GM23248 (cell line): ENCODE measurements around the gene LPP. TPM values are rescaled to one million over a fixed set of nuclear protein-coding genes. Genes with fewer than 3 reads are reported as not detected.
A peak's percentile ranks its signal among the peaks of the same experiment; 100 is the strongest.

Source experiments
- DNase-seq: peaks from one replicate; pipeline ENCODE4 v3.0.0-alpha.2; 2015
- H2AFZ ChIP-seq: fragments of 200-600 bp; sonication (generic); 2 replicates; pipeline ENCODE4 v1.6.1; 2016; ENCODE audit warnings: antibody characterized with exemption
- H3F3A ChIP-seq: fragments of 200-600 bp; sonication (generic); 2 replicates; pipeline ENCODE4 v1.6.1; 2016; ENCODE audit warnings: mild to moderate bottlenecking, antibody characterized with exemption, mixed run types; ENCODE audit not compliant: insufficient read depth
- H3K27ac ChIP-seq: fragments of 200-600 bp; sonication (generic); 2 replicates; pipeline ENCODE4 v1.5.1; 2016; ENCODE audit warnings: mild to moderate bottlenecking
- H3K27me3 ChIP-seq: fragments of 200-600 bp; sonication (generic); replicated peaks from 2 replicates; pipeline ENCODE4 v1.6.1; 2016; ENCODE audit warnings: mild to moderate bottlenecking; ENCODE audit not compliant: insufficient read depth
- H3K36me3 ChIP-seq: fragments of 200-600 bp; sonication (generic); 2 replicates; pipeline ENCODE4 v1.6.1; 2016; ENCODE audit warnings: low read depth, mild to moderate bottlenecking
- H3K4me1 ChIP-seq: fragments of 200-600 bp; sonication (generic); 2 replicates; pipeline ENCODE4 v1.6.1; 2016; ENCODE audit warnings: mild to moderate bottlenecking; ENCODE audit not compliant: insufficient read depth
- H3K4me2 ChIP-seq: fragments of 200-600 bp; sonication (generic); one replicate; pipeline ENCODE4 v1.6.1; 2016; ENCODE audit warnings: mild to moderate bottlenecking; ENCODE audit not compliant: unreplicated experiment
- H3K4me3 ChIP-seq: fragments of 200-600 bp; sonication (generic); 2 replicates; pipeline ENCODE4 v1.5.1; 2016; ENCODE audit warnings: mild to moderate bottlenecking
- H3K79me2 ChIP-seq: fragments of 200-600 bp; sonication (generic); 2 replicates; pipeline ENCODE4 v1.6.1; 2016; ENCODE audit warnings: mild to moderate bottlenecking; ENCODE audit not compliant: insufficient read depth
- H3K9ac ChIP-seq: fragments of 200-600 bp; sonication (generic); 2 replicates; pipeline ENCODE4 v1.6.1; 2016; ENCODE audit warnings: mild to moderate bottlenecking
- H3K9me2 ChIP-seq: fragments of 200-600 bp; sonication (generic); 2 replicates; pipeline ENCODE4 v1.6.1; 2016; ENCODE audit warnings: mixed run types, mild to moderate bottlenecking, moderate library complexity; ENCODE audit not compliant: insufficient read depth
- H3K9me3 ChIP-seq: fragments of 200-600 bp; sonication (generic); one replicate; pipeline ENCODE4 v1.6.1; 2017; ENCODE audit warnings: low read depth
- H4K20me1 ChIP-seq: fragments of 200-600 bp; sonication (generic); 2 replicates; pipeline ENCODE4 v1.6.0; 2016; ENCODE audit not compliant: insufficient read depth
- EZH2 ChIP-seq: fragments of 200-600 bp; sonication (generic); IDR thresholded peaks from 2 replicates; pipeline ENCODE4 v1.6.1; 2018; ENCODE audit warnings: antibody characterized with exemption, mild to moderate bottlenecking; ENCODE audit not compliant: insufficient read depth, poor library complexity, severe bottlenecking
- EZH2phosphoT487 ChIP-seq: fragments of 200-600 bp; sonication (generic); IDR thresholded peaks from 2 replicates; pipeline ENCODE4 v1.6.1; 2018; ENCODE audit warnings: antibody characterized with exemption, moderate library complexity, mild to moderate bottlenecking, low read depth; ENCODE audit not compliant: insufficient read depth
- WGBS, 2 experiments: methylation state at CpG; one replicate each; pipeline ENCODE4 v1.1.6; 2015 to 2017; ENCODE audit warnings: low lambda C conversion rate in 2 of 2, low coverage in 1 of 2; ENCODE audit errors: missing lambda C conversion rate in 2 of 2; 5-methylcytosine and 5-hydroxymethylcytosine counted together
- in situ Hi-C: fragments of 300-500 bp; cut with MboI; formaldehyde crosslinking; loops from 2 replicates; pipeline ENCODE4 v1.15.0; 2020
- polyA plus RNA-seq: library from polyadenylated mRNA; unstranded; fragments of >200 nt; fragmentation: Nextera tagmentation; extraction: Ambion mirVana; gene quantifications from 2 replicates; pipeline ENCODE4 v1.2.1, GENCODE V29; 2016
- total RNA-seq: library from RNA; depleted of rRNA; stranded (reverse); fragments of >200 nt; shearing (Covaris generic); gene quantifications from 2 replicates; pipeline ENCODE4 v1.2.3, GENCODE V29; 2014

The LPP gene
- total and polyA plus RNA-seq, 2 experiments from 2014 or later: 42.8 to 61.7 TPM

DNA sequence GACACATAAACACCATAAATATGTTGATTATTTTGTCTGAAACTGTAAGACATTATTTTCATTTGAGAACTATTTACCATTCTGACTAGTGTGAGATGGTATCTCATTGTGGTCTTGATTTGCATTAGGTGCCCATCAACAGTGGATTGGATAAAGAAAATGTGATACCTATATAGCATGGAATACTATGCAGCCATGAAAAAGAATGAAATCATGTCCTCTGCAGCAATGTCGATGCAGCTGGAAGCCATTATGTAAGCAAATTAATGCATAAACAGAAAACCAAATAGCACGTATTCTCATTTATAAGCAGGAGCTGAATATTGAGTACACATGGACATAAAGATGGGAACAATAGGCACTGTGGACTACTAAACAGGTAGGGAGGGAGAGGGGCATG, 759.1 kb downstream of the LPP start:
- no peak overlapping the region for H3K4me2 ChIP-seq
- H4K20me1 ChIP-seq: no peaks in the 10 kb centered on the region
- TF ChIP-seq EZH2phosphoT487 (no peak), EZH2 (no peak)
- WGBS, 2 experiments: 93 to 94% methylated on average over 2 of the region's 2 CpGs
- H3K27me3 ChIP-seq: no peaks in the 10 kb centered on the region
- H2AFZ ChIP-seq: no peak overlapping the region
- H3K27ac ChIP-seq: no peak overlapping the region
- no peaks in the 10 kb centered on the region for H3K36me3 ChIP-seq
- no peaks in the 10 kb centered on the region for H3K79me2 ChIP-seq
- H3K9me2 ChIP-seq: no peaks in the 10 kb centered on the region
- in situ Hi-C loops: no loop called here
- no peaks in the 10 kb centered on the region for H3K9me3 ChIP-seq
- no peak for DNase-seq
- H3F3A ChIP-seq: peaks cover 34% of the 10 kb centered on the region
- peaks cover 26% of the 10 kb centered on the region for H3K4me1 ChIP-seq
- no peak overlapping the region for H3K9ac ChIP-seq
- H3K4me3 ChIP-seq: no peak overlapping the region

GRCh38 chr3:188914552-188914951, 760.6 kb downstream of the LPP start:
- WGBS, 2 experiments: 13 to 24% methylated on average over 2 of the region's 2 CpGs
- Histone ChIP-seq H3K4me2 (peak overlapping the region; percentile 15), H3F3A (peaks cover 34% of the 10 kb centered on the region), H3K9ac (no peak overlapping the region), H4K20me1 (no peaks in the 10 kb centered on the region), H3K9me2 (no peaks in the 10 kb centered on the region), H3K9me3 (no peaks in the 10 kb centered on the region), H3K36me3 (no peaks in the 10 kb centered on the region), H3K27ac (peak overlapping the region; percentile 64), H2AFZ (no peak overlapping the region), H3K79me2 (no peaks in the 10 kb centered on the region), H3K4me3 (no peak overlapping the region), H3K27me3 (no peaks in the 10 kb centered on the region), H3K4me1 (peaks cover 22% of the 10 kb centered on the region)
- TF ChIP-seq EZH2phosphoT487: no peak
- in situ Hi-C loops: no loop called here
- peak; percentile 73 for DNase-seq

DNA sequence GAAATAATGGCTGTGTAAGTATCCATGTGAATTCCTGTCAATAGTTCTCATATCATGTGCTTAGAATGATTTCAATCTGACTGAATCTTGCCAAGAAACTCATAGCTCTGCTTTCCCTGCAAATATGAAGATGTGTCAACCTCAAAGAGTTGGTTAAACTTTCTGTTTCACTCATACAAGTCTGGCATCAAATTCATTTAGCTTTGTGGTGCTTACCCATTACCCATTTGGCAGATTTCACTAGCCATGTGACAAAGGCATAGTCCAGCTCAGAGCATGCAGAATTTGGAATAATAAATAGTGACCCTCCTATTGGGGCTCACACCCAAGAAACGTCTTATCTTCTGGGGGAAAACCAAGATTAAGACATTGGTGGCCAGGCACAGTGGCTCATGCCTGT, 761.2 kb downstream of the LPP start:
- Histone ChIP-seq H3K9me3 (no peaks in the 10 kb centered on the region), H3K9ac (no peak overlapping the region), H2AFZ (no peak overlapping the region), H3K4me3 (no peak overlapping the region), H3K79me2 (no peaks in the 10 kb centered on the region), H3K36me3 (no peaks in the 10 kb centered on the region), H3K9me2 (no peaks in the 10 kb centered on the region), H4K20me1 (no peaks in the 10 kb centered on the region), H3F3A (peaks cover 34% of the 10 kb centered on the region), H3K27ac (peak overlapping the region; percentile 64), H3K4me2 (no peak overlapping the region), H3K27me3 (no peaks in the 10 kb centered on the region), H3K4me1 (peaks cover 22% of the 10 kb centered on the region)
- WGBS, 2 experiments: 8 to 11% methylated on average over 1 of the region's 1 CpG
- DNase-seq: peak; percentile 68
- in situ Hi-C loops: no loop called here
- TF ChIP-seq EZH2 (no peak), EZH2phosphoT487 (no peak)

DNA sequence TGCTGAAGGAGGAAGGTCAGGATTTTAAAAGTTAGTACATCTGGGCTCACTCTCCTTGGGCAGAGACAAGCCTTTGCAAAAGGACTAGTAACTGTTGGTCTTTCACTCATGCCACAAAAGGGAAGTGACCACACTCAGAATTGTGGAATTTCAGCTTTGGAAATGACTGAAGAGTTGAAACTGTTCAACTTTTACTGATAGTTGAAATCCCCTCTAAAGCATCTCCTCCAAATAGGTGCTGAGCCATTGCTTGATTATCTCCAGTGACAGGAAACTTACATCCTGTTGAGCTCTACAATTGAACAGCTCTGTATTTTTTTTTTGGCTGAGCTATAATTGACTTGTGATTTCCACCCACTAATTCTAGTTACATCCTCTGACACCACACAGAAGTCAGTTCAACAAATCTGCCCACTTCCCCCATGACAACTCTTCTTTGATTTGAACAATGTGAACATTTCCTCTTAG, 763.0 kb downstream of the LPP start:
- no peaks in the 10 kb centered on the region for H3K9me2 ChIP-seq
- H3K36me3 ChIP-seq: no peaks in the 10 kb centered on the region
- peak; percentile 36 for DNase-seq
- H4K20me1 ChIP-seq: no peaks in the 10 kb centered on the region
- H3K4me1 ChIP-seq: peaks cover 22% of the 10 kb centered on the region
- H3K27ac ChIP-seq: no peak overlapping the region
- H3K4me2 ChIP-seq: no peak overlapping the region
- TF ChIP-seq EZH2phosphoT487 (no peak), EZH2 (no peak)
- no peak overlapping the region for H3K9ac ChIP-seq
- H2AFZ ChIP-seq: no peak overlapping the region
- no peaks in the 10 kb centered on the region for H3K27me3 ChIP-seq
- in situ Hi-C loops: no loop called here
- H3K9me3 ChIP-seq: no peaks in the 10 kb centered on the region
- H3F3A ChIP-seq: peaks cover 34% of the 10 kb centered on the region
- no peak overlapping the region for H3K4me3 ChIP-seq
- no peaks in the 10 kb centered on the region for H3K79me2 ChIP-seq

DNA sequence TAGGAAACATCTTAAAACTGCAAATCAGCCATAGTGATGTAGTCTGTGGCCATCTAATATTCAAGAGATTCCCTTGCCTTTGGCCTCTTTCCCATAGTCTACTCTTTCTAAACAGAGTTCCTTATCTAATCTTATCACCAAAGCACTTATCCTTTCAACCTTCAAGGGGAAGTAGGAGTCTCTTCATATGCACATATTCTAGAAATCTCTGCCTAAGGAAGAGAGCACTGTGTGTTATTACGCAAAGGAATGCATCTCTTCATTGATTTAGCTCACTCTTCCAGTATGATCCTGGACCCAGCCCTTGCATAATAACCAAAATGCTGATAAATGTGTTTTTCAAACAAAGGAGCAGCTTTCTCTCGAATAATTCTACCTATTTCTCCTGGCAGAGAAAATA, 764.1 kb downstream of the LPP start:
- peaks cover 34% of the 10 kb centered on the region for H3F3A ChIP-seq
- no peak overlapping the region for H3K9ac ChIP-seq

More for the DNA sequence above, 764.1 kb downstream of the LPP start:
- Histone ChIP-seq H3K79me2 (no peaks in the 10 kb centered on the region), H3K27me3 (no peaks in the 10 kb centered on the region), H3K4me3 (no peak overlapping the region), H3K9me2 (no peaks in the 10 kb centered on the region), H3K4me2 (no peak overlapping the region), H3K4me1 (peaks cover 22% of the 10 kb centered on the region), H2AFZ (no peak overlapping the region), H3K27ac (no peak overlapping the region), H3K9me3 (no peaks in the 10 kb centered on the region), H4K20me1 (no peaks in the 10 kb centered on the region), H3K36me3 (no peaks in the 10 kb centered on the region)
- in situ Hi-C loops: no loop called here
- 93 to 94% methylated on average over 2 of the region's 2 CpGs for WGBS, 2 experiments
- no peak for DNase-seq
- TF ChIP-seq EZH2 (no peak), EZH2phosphoT487 (no peak)
